22Rv1 (cell line): ENCODE measurements around the gene MSL3B.
A peak's percentile ranks its signal among the peaks of the same experiment; 100 is the strongest.

Experiments
- H3K27ac ChIP-seq: fragments of 450-650 bp; 2 replicates; pipeline ENCODE4 v1.5.1; 2017
- ZFX ChIP-seq: fragments of 450-650 bp; IDR thresholded peaks from 2 replicates; pipeline ENCODE4 v1.6.1; 2017; ENCODE audit warnings: antibody characterized with exemption, borderline replicate concordance
- TF ChIP-seq, protein P1 (sequence below): fragments of 450-650 bp; IDR thresholded peaks from 2 replicates; pipeline ENCODE4 v1.5.1; 2017; ENCODE audit warnings: mild to moderate bottlenecking

MSL3B gene

DNA sequence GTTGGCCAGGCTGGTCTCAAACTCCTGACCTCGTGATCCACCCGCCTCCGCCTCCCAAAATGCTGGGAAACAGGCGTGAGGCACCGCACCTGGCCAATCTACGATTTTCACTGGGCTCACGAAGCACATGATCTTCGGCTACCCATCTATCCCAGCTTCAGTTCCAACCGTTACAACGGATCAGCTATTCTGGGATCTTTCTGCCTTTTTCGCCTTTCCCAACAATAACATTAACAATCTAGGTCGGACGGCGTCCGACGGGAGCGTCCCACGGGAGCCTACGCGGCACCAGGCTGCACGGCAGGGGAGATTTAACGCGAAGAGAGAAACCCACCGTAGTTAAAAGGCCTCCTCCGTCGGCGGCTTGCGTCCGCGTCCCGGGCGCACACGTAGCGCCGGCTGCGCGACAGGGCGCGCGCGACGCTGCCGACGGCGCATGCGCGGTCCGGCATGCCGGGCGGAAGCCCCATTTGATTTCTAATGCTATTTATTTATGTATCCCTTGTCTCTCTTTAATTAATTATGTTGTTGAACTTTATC is at the start of gene MSL3B:
TSS of gene MSL3B (minus strand) at position 394 of the 540 bp plus-strand sequence.
- no peak for TF ChIP-seq ZFX
- TF ChIP-seq, protein P1, sequence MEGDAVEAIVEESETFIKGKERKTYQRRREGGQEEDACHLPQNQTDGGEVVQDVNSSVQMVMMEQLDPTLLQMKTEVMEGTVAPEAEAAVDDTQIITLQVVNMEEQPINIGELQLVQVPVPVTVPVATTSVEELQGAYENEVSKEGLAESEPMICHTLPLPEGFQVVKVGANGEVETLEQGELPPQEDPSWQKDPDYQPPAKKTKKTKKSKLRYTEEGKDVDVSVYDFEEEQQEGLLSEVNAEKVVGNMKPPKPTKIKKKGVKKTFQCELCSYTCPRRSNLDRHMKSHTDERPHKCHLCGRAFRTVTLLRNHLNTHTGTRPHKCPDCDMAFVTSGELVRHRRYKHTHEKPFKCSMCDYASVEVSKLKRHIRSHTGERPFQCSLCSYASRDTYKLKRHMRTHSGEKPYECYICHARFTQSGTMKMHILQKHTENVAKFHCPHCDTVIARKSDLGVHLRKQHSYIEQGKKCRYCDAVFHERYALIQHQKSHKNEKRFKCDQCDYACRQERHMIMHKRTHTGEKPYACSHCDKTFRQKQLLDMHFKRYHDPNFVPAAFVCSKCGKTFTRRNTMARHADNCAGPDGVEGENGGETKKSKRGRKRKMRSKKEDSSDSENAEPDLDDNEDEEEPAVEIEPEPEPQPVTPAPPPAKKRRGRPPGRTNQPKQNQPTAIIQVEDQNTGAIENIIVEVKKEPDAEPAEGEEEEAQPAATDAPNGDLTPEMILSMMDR = no peak
- H3K27ac ChIP-seq = peak within 1 kb of the TSS; percentile 86

DNA sequence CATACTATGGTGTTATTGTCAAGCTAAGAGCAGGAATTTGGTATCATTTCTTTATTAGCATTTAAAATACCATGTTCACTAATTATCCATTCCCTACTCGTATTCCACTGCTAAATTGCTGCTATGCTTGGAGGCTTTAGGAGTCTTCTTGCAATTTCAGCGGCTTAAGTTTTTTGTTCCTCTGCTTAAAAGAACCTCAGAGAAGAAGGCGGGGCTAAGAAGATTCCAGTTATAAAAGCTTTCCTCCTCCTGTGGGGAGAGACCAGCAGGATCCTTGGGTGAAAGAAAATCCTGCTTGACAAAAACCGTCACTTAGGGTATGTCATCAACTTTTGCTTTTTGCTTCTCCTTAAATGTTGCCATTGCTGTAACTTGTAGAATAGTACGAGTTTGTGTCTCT is 48.9 kb upstream of the MSL3B start, which contains the start of gene TRPM8:
TSS of gene TRPM8 (plus strand) at position 258 of the 400 bp plus-strand sequence. CDS start 9,165 bp downstream, outside the sequence.
- TF ChIP-seq ZFX = no peak
- TF ChIP-seq, protein P1 = no peak
- no peak within 1 kb of the TSS for H3K27ac ChIP-seq

- TF ChIP-seq, protein P1 = peak; percentile 38
- no peak for TF ChIP-seq ZFX
- no peak overlapping the region for H3K27ac ChIP-seq
These were observed 46.9 kb upstream of the MSL3B start for GRCh38 chr2:233915128-233915527.

DNA sequence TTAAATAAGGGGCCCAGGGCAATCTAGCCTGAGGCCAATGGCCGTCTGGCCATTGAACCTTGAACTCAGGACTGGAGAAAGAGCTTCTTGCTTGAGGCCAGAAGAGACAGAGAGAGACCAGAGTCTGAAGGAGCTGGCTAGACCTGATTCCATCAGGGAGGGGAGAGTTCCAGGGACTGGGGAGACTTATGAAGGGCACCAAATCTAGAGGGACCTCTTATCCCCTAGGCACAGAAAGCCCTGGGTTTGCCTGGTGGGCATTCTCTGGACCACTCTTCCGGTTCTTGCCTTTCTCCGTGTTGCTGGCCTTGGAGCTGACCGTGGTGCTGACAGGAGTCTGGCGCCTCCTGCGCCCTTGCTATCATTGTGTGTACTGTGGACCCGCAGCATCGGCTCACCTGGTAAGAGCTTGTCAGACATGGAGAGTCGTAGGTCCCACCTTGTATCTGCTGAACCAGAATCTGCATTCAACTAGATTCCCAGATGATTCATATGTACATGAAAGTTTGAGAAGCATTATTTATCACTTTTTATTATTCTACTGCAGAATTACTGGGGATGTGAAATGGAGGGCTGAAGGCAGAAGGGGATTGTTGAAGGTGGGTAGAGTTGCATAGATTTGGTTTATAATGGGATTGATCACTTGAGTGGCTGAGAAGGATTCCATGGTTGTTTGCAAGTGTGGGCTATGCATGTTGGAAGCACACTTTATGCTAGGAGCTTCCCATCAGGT is 44.7 kb upstream of the MSL3B start:
- TF ChIP-seq ZFX = no peak
- TF ChIP-seq, protein P1 = no peak
- no peak overlapping the region for H3K27ac ChIP-seq

DNA sequence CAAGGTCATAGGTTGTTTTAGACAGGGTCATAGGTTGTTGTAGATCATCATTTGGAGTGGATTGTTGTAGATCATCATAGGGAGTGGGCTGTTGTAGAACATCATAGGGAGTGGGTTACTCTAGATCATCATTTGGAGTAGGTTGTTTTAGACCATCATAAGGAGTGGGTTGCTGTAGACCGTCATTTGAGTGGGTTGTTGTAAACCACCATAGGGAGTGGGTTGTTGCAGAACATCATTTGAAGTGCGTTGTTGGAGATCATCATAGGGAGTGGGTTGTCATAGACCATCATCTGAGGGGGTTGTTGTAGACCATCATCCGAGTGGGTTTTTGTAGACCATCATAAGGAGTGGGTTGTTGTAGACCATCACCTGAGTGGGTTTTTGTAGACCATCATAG is 39.4 kb upstream of the MSL3B start:
- no peak overlapping the region for H3K27ac ChIP-seq
- TF ChIP-seq, protein P1 = no peak
- no peak for TF ChIP-seq ZFX

DNA sequence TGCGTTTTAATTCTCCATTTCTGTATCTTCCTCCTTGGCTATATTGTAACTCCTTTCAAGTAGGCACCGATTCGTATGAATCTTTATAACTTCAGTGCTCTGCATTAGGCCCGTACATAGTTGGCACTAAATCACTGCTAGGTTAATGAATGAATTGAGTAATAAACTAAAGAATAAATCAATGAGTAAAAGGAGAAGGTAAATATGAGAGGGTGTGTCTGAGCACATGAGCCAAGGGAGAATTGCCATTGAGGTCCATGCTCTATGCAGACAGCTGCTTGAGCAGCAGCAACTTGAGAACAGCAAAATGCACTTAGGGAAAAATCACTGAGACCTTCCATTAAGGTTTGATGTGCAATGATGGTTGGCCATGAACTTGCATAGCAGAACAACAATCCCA is 37.8 kb upstream of the MSL3B start:
- H3K27ac ChIP-seq = no peak overlapping the region
- TF ChIP-seq, protein P1 = no peak
- no peak for TF ChIP-seq ZFX

- no peak overlapping the region for H3K27ac ChIP-seq
- TF ChIP-seq, protein P1 = no peak
- no peak for TF ChIP-seq ZFX
These were observed 33.7 kb upstream of the MSL3B start for GRCh38 chr2:233901884-233902283.
